ENCODE results near the gene CWC22.

DNA sequence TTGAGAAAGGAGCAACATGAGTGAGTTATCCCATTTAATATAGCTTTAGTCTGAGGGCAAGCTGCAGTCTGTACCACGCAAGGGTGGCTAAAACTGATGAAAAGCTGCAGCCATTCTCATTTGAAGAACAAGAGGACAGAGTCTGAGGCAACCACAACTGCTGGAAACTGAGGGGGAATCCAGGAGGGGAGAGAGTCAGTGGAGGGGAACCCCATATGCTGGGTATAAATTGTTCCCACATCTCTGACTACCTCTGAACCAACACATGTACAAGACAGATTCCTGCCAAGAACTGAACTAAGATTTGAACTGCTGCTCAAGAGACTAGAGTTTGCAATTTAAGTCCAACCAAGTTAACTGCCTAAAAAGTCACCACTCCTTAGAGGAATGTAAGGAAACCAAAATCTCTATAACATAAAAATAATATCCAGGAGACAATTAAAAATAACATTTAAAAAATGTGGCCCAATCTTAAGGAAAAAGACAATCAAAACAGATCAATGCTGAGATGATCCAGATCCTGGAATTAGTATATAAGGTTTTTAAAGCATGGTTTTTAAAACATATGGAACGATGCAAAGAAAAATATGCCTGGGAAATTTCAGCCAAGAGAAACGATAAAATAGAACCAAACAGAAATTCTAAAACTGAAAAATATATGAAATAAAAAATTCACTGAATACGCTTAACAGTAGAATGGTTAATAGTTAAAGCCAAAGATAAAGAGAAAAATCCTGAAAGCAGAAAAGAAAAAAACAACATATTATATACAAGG lies 11.2 kb downstream of the CWC22 start:
- TF ChIP-seq, protein P1, sequence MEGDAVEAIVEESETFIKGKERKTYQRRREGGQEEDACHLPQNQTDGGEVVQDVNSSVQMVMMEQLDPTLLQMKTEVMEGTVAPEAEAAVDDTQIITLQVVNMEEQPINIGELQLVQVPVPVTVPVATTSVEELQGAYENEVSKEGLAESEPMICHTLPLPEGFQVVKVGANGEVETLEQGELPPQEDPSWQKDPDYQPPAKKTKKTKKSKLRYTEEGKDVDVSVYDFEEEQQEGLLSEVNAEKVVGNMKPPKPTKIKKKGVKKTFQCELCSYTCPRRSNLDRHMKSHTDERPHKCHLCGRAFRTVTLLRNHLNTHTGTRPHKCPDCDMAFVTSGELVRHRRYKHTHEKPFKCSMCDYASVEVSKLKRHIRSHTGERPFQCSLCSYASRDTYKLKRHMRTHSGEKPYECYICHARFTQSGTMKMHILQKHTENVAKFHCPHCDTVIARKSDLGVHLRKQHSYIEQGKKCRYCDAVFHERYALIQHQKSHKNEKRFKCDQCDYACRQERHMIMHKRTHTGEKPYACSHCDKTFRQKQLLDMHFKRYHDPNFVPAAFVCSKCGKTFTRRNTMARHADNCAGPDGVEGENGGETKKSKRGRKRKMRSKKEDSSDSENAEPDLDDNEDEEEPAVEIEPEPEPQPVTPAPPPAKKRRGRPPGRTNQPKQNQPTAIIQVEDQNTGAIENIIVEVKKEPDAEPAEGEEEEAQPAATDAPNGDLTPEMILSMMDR (conservative IDR thresholded peaks at IDR 0.05; ENCODE audit: low read depth, low read length), result no peak
- TF ChIP-seq EZH2 (IDR thresholded peaks at IDR 0.05; ENCODE audit: low read length, unreplicated experiment) (no peak), EZH2phosphoT487 (IDR thresholded peaks at IDR 0.05; ENCODE audit: borderline replicate concordance, low read length) (no peak)

Measured in PC-3 (cell line).